Tibial nerve (tissue), 4 donors: Measurements from ENCODE around the gene MIER2. TPM values are rescaled to one million over a fixed set of nuclear protein-coding genes. Genes with fewer than 3 reads are reported as not detected.

Source experiments
- DNase-seq, 2 donors: peaks; one replicate each; pipeline ENCODE4 v3.0.0-alpha.2; 2019; ENCODE audit warnings: low spot score in 2 of 2
- H3K27ac ChIP-seq, 4 donors: fragments of 200-600 bp; sonication (generic) in 3 of 4; one replicate each; pipeline ENCODE4 v1.5.1; 2017 to 2019; ENCODE audit warnings: mild to moderate bottlenecking in 1 of 4
- H3K27me3 ChIP-seq, 2 donors: fragments of 200-600 bp; sonication (generic) in 1 of 2; one replicate each; pipeline versions ENCODE4 v1.5.1 to v1.6.0; 2017 to 2019
- H3K36me3 ChIP-seq, 3 donors: fragments of 200-600 bp; sonication (generic); one replicate each; pipeline ENCODE4 v1.5.1; 2018 to 2019
- H3K4me1 ChIP-seq, 4 donors: fragments of 200-600 bp; sonication (generic) in 3 of 4; one replicate each; pipeline ENCODE4 v1.5.1; 2017 to 2019
- H3K4me3 ChIP-seq, 4 donors: fragments of 200-600 bp; sonication (generic) in 3 of 4; one replicate each; pipeline ENCODE4 v1.5.1; 2017 to 2019; ENCODE audit warnings: mild to moderate bottlenecking in 1 of 4, moderate library complexity in 1 of 4
- H3K9me3 ChIP-seq, 4 donors: fragments of 200-600 bp; sonication (generic) in 3 of 4; one replicate each; pipeline ENCODE4 v1.5.1; 2017 to 2019
- CTCF ChIP-seq, 5 experiments: fragments of 200-600 bp in 3 of 5; fragments of 450-650 bp in 2 of 5; sonication (generic) in 3 of 5; IDR thresholded peaks; one replicate each; pipeline ENCODE4 v1.5.1; 2016 to 2019; ENCODE audit warnings: antibody characterized with exemption in 5 of 5, mild to moderate bottlenecking in 3 of 5, moderate library complexity in 2 of 5
- EP300 ChIP-seq, 2 donors: sonication (generic); formaldehyde crosslinking; IDR thresholded peaks; one replicate each; pipeline ENCODE4 v1.6.1; 2017; ENCODE audit warnings: antibody characterized with exemption in 2 of 2, mild to moderate bottlenecking in 1 of 2
- POLR2A ChIP-seq, 2 donors: fragments of 450-650 bp; IDR thresholded peaks; one replicate each; pipeline ENCODE4 v1.6.1; 2017; ENCODE audit warnings: antibody characterized with exemption in 2 of 2, mild to moderate bottlenecking in 2 of 2, moderate library complexity in 2 of 2
- WGBS, 2 donors: methylation state at CpG; one replicate each; pipeline ENCODE4 v1.1.5; 2018; 5-methylcytosine and 5-hydroxymethylcytosine counted together
- total RNA-seq, 4 donors: library from RNA; depleted of rRNA; stranded (reverse); fragments of >200 nt; gene quantifications; one replicate each; pipeline ENCODE4 v1.1.0, GENCODE V29; 2016

MIER2 gene
- total RNA-seq, 4 donors from 2014 or later: 17.8 to 20.7 (median 19.1) TPM

GRCh38 chr19:367963-368629 lies 23.5 kb upstream of the MIER2 start:
- H3K27me3 ChIP-seq: peaks cover 0 to 41% of the 10 kb centered on the region in 2 donors
- 68% methylated on average over 22 of the region's 22 CpGs for WGBS, 2 donors
- H3K27ac ChIP-seq: no peak overlapping the region
- no peak for DNase-seq
- H3K9me3 ChIP-seq: peaks cover 0 to 2% (median 0%) of the 10 kb centered on the region in 4 donors
- no peak overlapping the region for H3K4me3 ChIP-seq
- H3K36me3 ChIP-seq: no peaks in the 10 kb centered on the region
- no peaks in the 10 kb centered on the region for H3K4me1 ChIP-seq
- no peak for TF ChIP-seq EP300 (IDR thresholded peaks at IDR 0.05)
- no peak for TF ChIP-seq CTCF (IDR thresholded peaks at IDR 0.05)
- no peak for TF ChIP-seq POLR2A (IDR thresholded peaks at IDR 0.05)

GRCh38 chr19:367561-367960 lies 23.0 kb upstream of the MIER2 start:
- no peak overlapping the region for H3K4me3 ChIP-seq
- H3K36me3 ChIP-seq: no peaks in the 10 kb centered on the region
- peaks cover 0 to 2% (median 0%) of the 10 kb centered on the region in 4 donors for H3K9me3 ChIP-seq
- no peak for DNase-seq
- WGBS, 2 donors: 86 to 88% methylated on average over 13 to 14 of the region's 14 CpGs
- H3K27me3 ChIP-seq: peaks cover 0 to 35% of the 10 kb centered on the region in 2 donors
- H3K27ac ChIP-seq: no peak overlapping the region
- H3K4me1 ChIP-seq: no peaks in the 10 kb centered on the region
- TF ChIP-seq POLR2A (IDR thresholded peaks at IDR 0.05): no peak

- Histone ChIP-seq H3K36me3 (no peaks in the 10 kb centered on the region), H3K27me3 (peaks cover 0 to 29% of the 10 kb centered on the region in 2 donors), H3K9me3 (peaks cover 0 to 2% (median 0%) of the 10 kb centered on the region in 4 donors), H3K27ac (no peak overlapping the region), H3K4me1 (no peaks in the 10 kb centered on the region), H3K4me3 (no peak overlapping the region)
- no peak for DNase-seq
- TF ChIP-seq EP300 (IDR thresholded peaks at IDR 0.05) (no peak), CTCF (IDR thresholded peaks at IDR 0.05) (no peak), POLR2A (IDR thresholded peaks at IDR 0.05) (no peak)
- 85 to 94% methylated on average over 8 of the region's 8 CpGs for WGBS, 2 donors
These were observed 22.4 kb upstream of the MIER2 start for GRCh38 chr19:366951-367350.

- Histone ChIP-seq H3K27me3 (peaks cover 0 to 29% of the 10 kb centered on the region in 2 donors), H3K4me1 (no peaks in the 10 kb centered on the region), H3K9me3 (peaks cover 0 to 2% (median 0%) of the 10 kb centered on the region in 4 donors), H3K4me3 (no peak overlapping the region), H3K36me3 (no peaks in the 10 kb centered on the region), H3K27ac (no peak overlapping the region)
- WGBS, 2 donors: 85 to 90% methylated on average over 17 of the region's 17 CpGs
- no peak for DNase-seq
- TF ChIP-seq POLR2A (IDR thresholded peaks at IDR 0.05): no peak
- no peak for TF ChIP-seq CTCF (IDR thresholded peaks at IDR 0.05)
- TF ChIP-seq EP300 (IDR thresholded peaks at IDR 0.05): no peak
These were observed 21.7 kb upstream of the MIER2 start for GRCh38 chr19:366205-366783.

- Histone ChIP-seq H3K9me3 (peaks cover 0 to 2% (median 0%) of the 10 kb centered on the region in 4 donors), H3K36me3 (no peaks in the 10 kb centered on the region), H3K4me1 (no peaks in the 10 kb centered on the region), H3K27me3 (peaks cover 0 to 31% of the 10 kb centered on the region in 2 donors), H3K4me3 (no peak overlapping the region), H3K27ac (no peak overlapping the region)
- no peak for DNase-seq
- 69 to 74% methylated on average over 15 to 17 of the region's 17 CpGs for WGBS, 2 donors
- TF ChIP-seq CTCF (IDR thresholded peaks at IDR 0.05) (no peak), EP300 (IDR thresholded peaks at IDR 0.05) (no peak), POLR2A (IDR thresholded peaks at IDR 0.05) (no peak)
These were observed 20.1 kb upstream of the MIER2 start for GRCh38 chr19:364496-365287.
